ENCODE data around the gene EFHD2. TPM values are rescaled to one million over a fixed set of nuclear protein-coding genes. Genes with fewer than 3 reads are reported as not detected.

The EFHD2 gene
- total and polyA plus RNA-seq, 2 experiments from 2014 or later = 49.9 to 53.1 TPM

GRCh38 chr1:15442119-15442518, 32.4 kb downstream of the EFHD2 start:
- Histone ChIP-seq H3K36me3 (ENCODE audit: low read depth) (no peaks in the 10 kb centered on the region), H3K4me3 (no peak overlapping the region), H3K4me2 (ENCODE audit: unreplicated experiment) (no peak overlapping the region), H4K20me1 (ENCODE audit: insufficient read depth) (no peaks in the 10 kb centered on the region), H3K79me2 (ENCODE audit: insufficient read depth) (no peaks in the 10 kb centered on the region), H3K9ac (no peak overlapping the region), H3K9me2 (ENCODE audit: insufficient read depth) (no peaks in the 10 kb centered on the region), H3F3A (ENCODE audit: insufficient read depth) (no peaks in the 10 kb centered on the region), H3K27me3 (replicated peaks; ENCODE audit: insufficient read depth) (no peaks in the 10 kb centered on the region), H3K9me3 (ENCODE audit: low read depth) (no peaks in the 10 kb centered on the region), H2AFZ (no peak overlapping the region), H3K4me1 (ENCODE audit: insufficient read depth) (no peaks in the 10 kb centered on the region), H3K27ac (no peak overlapping the region)
- 76 to 77% methylated on average over 8 of the region's 8 CpGs for WGBS, 2 experiments (ENCODE audit: low coverage in 1 of 2, low lambda C conversion rate in 2 of 2, missing lambda C conversion rate in 2 of 2)
- in situ Hi-C loops (cut with MboI) = loop anchor here (25.0 kb wide), 1 partner anchor 305 kb away; no protein-coding TSS in a partner anchor
- no peak for TF ChIP-seq EZH2 (IDR thresholded peaks at IDR 0.05; ENCODE audit: insufficient read depth, poor library complexity, severe bottlenecking)
- TF ChIP-seq EZH2phosphoT487 (IDR thresholded peaks at IDR 0.05; ENCODE audit: insufficient read depth, low read depth) = no peak
- no peak for DNase-seq

GRCh38 chr1:15442759-15443158, 33.1 kb downstream of the EFHD2 start:
- H3K4me1 ChIP-seq (ENCODE audit: insufficient read depth) = no peaks in the 10 kb centered on the region
- DNase-seq = no peak
- H3K36me3 ChIP-seq (ENCODE audit: low read depth) = no peaks in the 10 kb centered on the region
- no peak overlapping the region for H2AFZ ChIP-seq
- H3K79me2 ChIP-seq (ENCODE audit: insufficient read depth) = no peaks in the 10 kb centered on the region
- no peaks in the 10 kb centered on the region for H3F3A ChIP-seq (ENCODE audit: insufficient read depth)
- no peaks in the 10 kb centered on the region for H3K27me3 ChIP-seq (replicated peaks; ENCODE audit: insufficient read depth)
- H3K9me2 ChIP-seq (ENCODE audit: insufficient read depth) = no peaks in the 10 kb centered on the region
- H4K20me1 ChIP-seq (ENCODE audit: insufficient read depth) = no peaks in the 10 kb centered on the region
- in situ Hi-C loops (cut with MboI) = loop anchor here (25.0 kb wide), 1 partner anchor 305 kb away; no protein-coding TSS in a partner anchor
- H3K4me3 ChIP-seq = no peak overlapping the region
- no peak overlapping the region for H3K27ac ChIP-seq
- TF ChIP-seq EZH2 (IDR thresholded peaks at IDR 0.05; ENCODE audit: insufficient read depth, poor library complexity, severe bottlenecking) = no peak
- no peak for TF ChIP-seq EZH2phosphoT487 (IDR thresholded peaks at IDR 0.05; ENCODE audit: insufficient read depth, low read depth)
- H3K9me3 ChIP-seq (ENCODE audit: low read depth) = no peaks in the 10 kb centered on the region
- no peak overlapping the region for H3K4me2 ChIP-seq (ENCODE audit: unreplicated experiment)
- WGBS, 2 experiments (ENCODE audit: low coverage in 1 of 2, low lambda C conversion rate in 2 of 2, missing lambda C conversion rate in 2 of 2) = 70 to 72% methylated on average over 5 of the region's 5 CpGs
- H3K9ac ChIP-seq = no peak overlapping the region

- no peak overlapping the region for H3K4me3 ChIP-seq
- no peaks in the 10 kb centered on the region for H3K9me2 ChIP-seq (ENCODE audit: insufficient read depth)
- no peak for TF ChIP-seq EZH2 (IDR thresholded peaks at IDR 0.05; ENCODE audit: insufficient read depth, poor library complexity, severe bottlenecking)
- no peak for TF ChIP-seq EZH2phosphoT487 (IDR thresholded peaks at IDR 0.05; ENCODE audit: insufficient read depth, low read depth)
- no peak for DNase-seq
- no peaks in the 10 kb centered on the region for H3K79me2 ChIP-seq (ENCODE audit: insufficient read depth)
- no peaks in the 10 kb centered on the region for H3K27me3 ChIP-seq (replicated peaks; ENCODE audit: insufficient read depth)
- no peaks in the 10 kb centered on the region for H3K36me3 ChIP-seq (ENCODE audit: low read depth)
- H3K4me2 ChIP-seq (ENCODE audit: unreplicated experiment) = no peak overlapping the region
- no peaks in the 10 kb centered on the region for H4K20me1 ChIP-seq (ENCODE audit: insufficient read depth)
- no peak overlapping the region for H3K27ac ChIP-seq
- no peaks in the 10 kb centered on the region for H3F3A ChIP-seq (ENCODE audit: insufficient read depth)
- H3K9me3 ChIP-seq (ENCODE audit: low read depth) = no peaks in the 10 kb centered on the region
- in situ Hi-C loops (cut with MboI) = loop anchor here (25.0 kb wide), 1 partner anchor 306 kb away; no protein-coding TSS in a partner anchor
- no peak overlapping the region for H3K9ac ChIP-seq
- no peak overlapping the region for H2AFZ ChIP-seq
- 69 to 73% methylated on average over 5 of the region's 5 CpGs for WGBS, 2 experiments (ENCODE audit: low coverage in 1 of 2, low lambda C conversion rate in 2 of 2, missing lambda C conversion rate in 2 of 2)
- no peaks in the 10 kb centered on the region for H3K4me1 ChIP-seq (ENCODE audit: insufficient read depth)
Measured at GRCh38 chr1:15443281-15443680, 33.6 kb downstream of the EFHD2 start.

- WGBS, 2 experiments (ENCODE audit: low coverage in 1 of 2, low lambda C conversion rate in 2 of 2, missing lambda C conversion rate in 2 of 2) = 87 to 89% methylated on average over 15 to 17 of the region's 17 CpGs
- no peaks in the 10 kb centered on the region for H3K27me3 ChIP-seq (replicated peaks; ENCODE audit: insufficient read depth)
- H3K9me2 ChIP-seq (ENCODE audit: insufficient read depth) = no peaks in the 10 kb centered on the region
- H3K4me1 ChIP-seq (ENCODE audit: insufficient read depth) = no peaks in the 10 kb centered on the region
- in situ Hi-C loops (cut with MboI) = loop anchor here (25.0 kb wide), 1 partner anchor 307 kb away; no protein-coding TSS in a partner anchor
- no peak overlapping the region for H2AFZ ChIP-seq
- no peaks in the 10 kb centered on the region for H3K9me3 ChIP-seq (ENCODE audit: low read depth)
- DNase-seq = no peak
- H3K36me3 ChIP-seq (ENCODE audit: low read depth) = no peaks in the 10 kb centered on the region
- H3K79me2 ChIP-seq (ENCODE audit: insufficient read depth) = no peaks in the 10 kb centered on the region
- no peaks in the 10 kb centered on the region for H4K20me1 ChIP-seq (ENCODE audit: insufficient read depth)
- H3K4me2 ChIP-seq (ENCODE audit: unreplicated experiment) = no peak overlapping the region
- H3K4me3 ChIP-seq = no peak overlapping the region
- H3K27ac ChIP-seq = no peak overlapping the region
- H3K9ac ChIP-seq = no peak overlapping the region
- TF ChIP-seq EZH2phosphoT487 (IDR thresholded peaks at IDR 0.05; ENCODE audit: insufficient read depth, low read depth) (no peak), EZH2 (IDR thresholded peaks at IDR 0.05; ENCODE audit: insufficient read depth, poor library complexity, severe bottlenecking) (no peak)
- no peaks in the 10 kb centered on the region for H3F3A ChIP-seq (ENCODE audit: insufficient read depth)
Measured at GRCh38 chr1:15444468-15445389, 35.0 kb downstream of the EFHD2 start.
